ENCODE results near the gene RBM23.

DNA sequence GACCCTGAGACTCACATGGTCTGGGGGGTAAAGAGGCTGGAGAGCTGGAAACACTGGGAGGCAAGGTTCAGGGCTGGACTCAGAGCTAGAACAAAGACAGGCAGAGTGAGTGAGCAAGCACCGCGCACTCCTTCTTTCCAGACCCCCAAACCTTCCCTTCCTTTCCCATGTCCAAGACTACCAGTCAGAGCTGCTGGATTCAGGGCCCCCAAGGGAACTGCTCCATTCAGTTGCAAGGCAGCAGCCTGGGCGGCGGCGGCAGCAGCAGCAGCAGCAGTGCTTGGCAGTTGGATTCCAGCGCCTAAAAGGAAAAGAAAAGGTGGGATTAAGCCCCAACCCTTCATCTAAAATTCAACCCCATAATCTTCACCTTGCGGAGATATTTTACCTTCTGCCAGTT lies 17.1 kb downstream of the RBM23 start:
- TF ChIP-seq CTCF (conservative IDR thresholded peaks at IDR 0.05; ENCODE audit: low read depth, low read length) (no peak), EZH2 (IDR thresholded peaks at IDR 0.05; ENCODE audit: low read length, unreplicated experiment) (no peak)

All from PC-3 (cell line).